Keratinocyte (primary cell): Measurements from ENCODE around the gene IL1RAPL2.

Source experiments
- CTCF ChIP-seq, 3 experiments: IDR thresholded peaks in 1 of 3; conservative IDR thresholded peaks in 1 of 3; optimal IDR thresholded peaks in 1 of 3; 2 replicates in 2 of 3; 3 replicates in 1 of 3; pipeline versions ENCODE3 to v1.5.1; 2011; ENCODE audit warnings: low read length in 3 of 3, mild to moderate bottlenecking in 3 of 3, moderate library complexity in 2 of 3, control low read depth in 1 of 3, inconsistent platforms in 1 of 3; ENCODE audit not compliant: insufficient read depth in 2 of 3; ENCODE audit errors: extremely low read depth in 1 of 3
- EZH2 ChIP-seq: IDR thresholded peaks from one replicate; pipeline ENCODE4 v1.6.1; 2012; ENCODE audit warnings: inconsistent platforms, mild to moderate bottlenecking, low read length, moderate library complexity

DNA sequence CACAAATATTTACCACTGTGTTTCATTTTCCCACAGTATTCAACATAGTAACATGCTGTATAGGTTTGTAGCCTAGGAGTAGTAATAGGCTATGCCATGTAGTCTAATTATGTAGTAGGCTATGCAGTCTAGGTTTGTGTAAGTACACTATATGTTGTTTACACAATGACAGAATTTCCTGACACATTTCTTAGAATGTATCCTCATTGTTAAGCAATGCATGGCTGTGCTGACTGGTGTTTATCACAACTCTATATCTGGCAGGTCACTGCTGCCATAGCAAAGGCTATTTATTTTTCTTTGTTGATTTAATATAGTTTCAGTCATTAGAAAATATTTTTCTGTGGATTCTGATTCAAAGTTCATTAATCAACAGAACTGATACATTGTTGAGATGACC is 762.8 kb downstream of the IL1RAPL2 start:
- TF ChIP-seq CTCF (optimal IDR thresholded peaks at IDR 0.05 in 1 of 3, IDR thresholded peaks at IDR 0.05 in 1 of 3, conservative IDR thresholded peaks at IDR 0.05 in 1 of 3; ENCODE audit: extremely low read depth in 1 of 3, insufficient read depth in 2 of 3, low read length in 3 of 3) = no peak
- TF ChIP-seq EZH2 = no peak
